ENCODE results near the gene EEIG1.

GRCh38 chr9:128026773-128027541 is 46.2 kb upstream of the EEIG1 start:
- no peak for TF ChIP-seq CTCF (IDR thresholded peaks at IDR 0.05; ENCODE audit: insufficient read depth, low read length)
- TF ChIP-seq POLR2AphosphoS5 (IDR thresholded peaks at IDR 0.05; ENCODE audit: low read depth), result no peak
- TF ChIP-seq REST (IDR thresholded peaks at IDR 0.05; ENCODE audit: insufficient replicate concordance, low read depth), result no peak
- TF ChIP-seq GABPA (IDR thresholded peaks at IDR 0.05; ENCODE audit: low read depth), result no peak

Data from HL-60 (cell line).